T-helper 1 cell treated with Interleukin-12 subunit alpha and Interleukin-12 subunit beta and Interleukin-4 antibody, amounts not matched to agents 30 μg/mL and 1 μg/mL, for 36 hours (primary cell): ENCODE data around the gene SCGB2A2.

Experiments used
- H3K27ac Mint-ChIP-seq: one replicate; pipeline ENCODE4 v1.8.0; 2021; ENCODE audit warnings: mild to moderate bottlenecking, mixed read lengths
- H3K27me3 Mint-ChIP-seq: one replicate; pipeline ENCODE4 v1.8.0; 2021; ENCODE audit warnings: low read depth, mixed read lengths
- H3K36me3 Mint-ChIP-seq: one replicate; pipeline ENCODE4 v1.8.0; 2021; ENCODE audit warnings: low read depth, mixed read lengths
- H3K4me1 Mint-ChIP-seq: one replicate; pipeline ENCODE4 v1.8.0; 2021; ENCODE audit warnings: low read depth, mixed read lengths
- H3K4me3 Mint-ChIP-seq: one replicate; pipeline ENCODE4 v1.8.0; 2021; ENCODE audit warnings: mild to moderate bottlenecking, moderate library complexity, mixed read lengths
- H3K9me3 Mint-ChIP-seq: one replicate; pipeline ENCODE4 v1.8.0; 2021; ENCODE audit warnings: mixed read lengths

Gene SCGB2A2

DNA sequence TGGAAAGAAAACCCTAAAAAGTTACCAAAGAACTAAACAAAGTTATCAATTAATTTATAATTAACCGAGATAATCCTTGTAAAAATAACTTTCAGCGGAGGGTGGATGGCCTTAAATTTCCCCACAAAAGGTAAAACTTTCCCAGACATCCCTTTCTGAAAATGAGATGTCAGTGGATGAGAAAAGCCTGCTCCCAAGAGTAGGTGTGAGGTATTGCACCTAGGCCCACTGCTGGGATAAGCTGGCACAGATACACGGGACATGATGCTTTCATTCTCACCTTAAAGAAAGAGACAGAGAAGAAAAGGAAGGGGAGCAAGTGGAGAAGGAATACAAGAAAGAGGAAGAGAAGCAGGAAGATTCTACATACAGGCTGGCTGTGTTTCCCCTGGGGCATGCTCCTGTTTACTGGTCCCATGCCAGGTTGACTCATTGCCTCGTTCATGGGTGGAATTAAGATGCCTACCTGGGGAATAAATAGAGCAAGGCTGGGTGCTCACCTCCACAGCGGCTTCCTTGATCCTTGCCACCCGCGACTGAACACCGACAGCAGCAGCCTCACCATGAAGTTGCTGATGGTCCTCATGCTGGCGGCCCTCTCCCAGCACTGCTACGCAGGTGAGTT is at the start of gene SCGB2A2:
TSS of gene SCGB2A2 (plus strand) at position 505 of the 625 bp plus-strand sequence. CDS start at position 564, 59 bp downstream.
- Mint-ChIP-seq H3K27ac (no peak within 1 kb of the TSS), H3K4me3 (no peak within 1 kb of the TSS), H3K27me3 (peaks cover 11% of the 10 kb centered on the region), H3K4me1 (no peaks in the 10 kb centered on the region), H3K36me3 (no peaks in the 10 kb centered on the region), H3K9me3 (no peaks in the 10 kb centered on the region)

DNA sequence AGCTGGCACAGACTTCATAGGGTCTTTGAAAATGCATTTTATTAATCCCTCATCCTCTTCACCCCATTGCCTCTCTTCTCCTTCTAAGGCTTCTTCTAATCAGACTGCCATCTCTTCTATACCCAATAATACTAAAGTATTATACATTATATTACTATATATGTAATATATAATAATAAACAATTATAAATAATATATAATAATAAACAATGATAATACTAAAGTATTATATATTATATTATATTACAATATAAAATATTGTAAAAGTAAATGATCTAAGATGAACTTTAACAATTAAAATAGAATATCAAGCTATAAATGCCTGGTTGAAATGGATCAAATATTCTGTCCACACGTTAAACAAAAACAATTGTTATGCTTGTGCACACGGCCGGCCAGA is 48.5 kb upstream of the SCGB2A2 start:
- Mint-ChIP-seq H3K4me3 (no peak overlapping the region), H3K4me1 (no peaks in the 10 kb centered on the region), H3K9me3 (peaks cover 37% of the 10 kb centered on the region), H3K36me3 (peaks cover 8% of the 10 kb centered on the region), H3K27ac (no peak overlapping the region), H3K27me3 (peaks cover 29% of the 10 kb centered on the region)

GRCh38 chr11:62223095-62223494 is 46.9 kb upstream of the SCGB2A2 start:
- Mint-ChIP-seq H3K27ac (no peak overlapping the region), H3K36me3 (peaks cover 8% of the 10 kb centered on the region), H3K4me1 (no peaks in the 10 kb centered on the region), H3K9me3 (peaks cover 37% of the 10 kb centered on the region), H3K4me3 (no peak overlapping the region), H3K27me3 (peaks cover 16% of the 10 kb centered on the region)

DNA sequence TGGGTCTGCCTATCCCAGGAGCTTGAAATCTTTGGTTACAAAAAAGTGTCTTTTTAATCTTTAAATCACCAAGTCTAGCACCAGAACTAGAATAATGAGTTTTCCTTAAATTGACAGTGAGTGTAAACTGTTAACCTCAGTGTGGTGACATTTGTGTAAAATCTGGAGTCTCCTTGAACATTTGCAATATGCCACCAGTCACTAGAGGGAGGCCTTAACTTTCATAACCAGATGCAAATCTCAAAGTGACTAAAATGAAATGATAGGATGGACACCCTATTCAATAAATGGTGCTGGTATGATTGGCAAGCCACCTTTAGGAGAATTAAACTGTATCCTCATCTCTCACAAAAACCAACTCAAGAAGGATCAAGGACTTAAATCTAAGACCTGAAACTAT is 36.2 kb upstream of the SCGB2A2 start:
- Mint-ChIP-seq H3K4me3 (no peak overlapping the region), H3K27me3 (peaks cover 22% of the 10 kb centered on the region), H3K4me1 (no peaks in the 10 kb centered on the region), H3K36me3 (no peaks in the 10 kb centered on the region), H3K9me3 (no peaks in the 10 kb centered on the region), H3K27ac (no peak overlapping the region)

DNA sequence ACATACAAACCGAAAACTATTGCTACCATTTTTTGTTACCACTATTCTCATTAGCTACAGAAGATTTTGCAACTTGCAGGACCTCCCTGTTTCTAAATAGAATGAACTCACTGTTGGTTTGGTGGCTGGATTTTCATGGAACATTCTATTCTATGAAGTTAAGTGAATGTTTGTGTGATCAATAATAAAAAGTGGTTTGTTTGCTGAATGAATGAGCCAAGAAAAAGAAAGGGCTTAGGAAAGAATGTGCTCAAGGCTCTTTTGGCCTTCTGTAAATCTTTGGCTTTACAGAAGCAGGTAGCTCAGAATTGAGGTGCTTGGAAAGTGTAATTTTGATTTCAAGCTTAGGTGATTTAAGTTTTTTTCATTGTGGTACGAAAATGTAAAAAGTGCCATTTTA is 33.8 kb upstream of the SCGB2A2 start:
- Mint-ChIP-seq H3K9me3 (no peaks in the 10 kb centered on the region), H3K4me1 (no peaks in the 10 kb centered on the region), H3K36me3 (no peaks in the 10 kb centered on the region), H3K27ac (no peak overlapping the region), H3K27me3 (peaks cover 31% of the 10 kb centered on the region), H3K4me3 (no peak overlapping the region)

DNA sequence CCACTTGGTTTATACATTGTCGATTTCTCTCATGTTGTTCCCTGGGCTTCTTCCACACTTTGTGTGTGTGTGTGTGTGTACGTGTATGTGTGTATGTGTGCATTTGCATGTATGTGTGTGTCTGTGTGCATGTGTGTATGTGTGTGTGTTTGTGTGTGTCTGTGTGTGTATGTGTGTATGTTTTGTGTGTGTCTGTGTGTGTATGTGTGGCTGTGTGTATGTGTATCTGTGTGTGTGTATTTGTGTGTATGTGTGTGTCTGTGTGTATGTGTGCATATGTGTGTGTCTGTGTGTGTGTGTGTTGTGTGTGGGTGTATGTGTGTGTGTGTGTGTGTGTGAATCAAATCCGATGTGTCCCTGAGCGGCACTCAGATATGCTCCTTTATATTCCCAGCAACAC is 32.5 kb upstream of the SCGB2A2 start:
- no peaks in the 10 kb centered on the region for H3K36me3 Mint-ChIP-seq
- H3K27me3 Mint-ChIP-seq = peaks cover 31% of the 10 kb centered on the region
- no peaks in the 10 kb centered on the region for H3K4me1 Mint-ChIP-seq
- no peak overlapping the region for H3K4me3 Mint-ChIP-seq
- H3K9me3 Mint-ChIP-seq = no peaks in the 10 kb centered on the region
- no peak overlapping the region for H3K27ac Mint-ChIP-seq

DNA sequence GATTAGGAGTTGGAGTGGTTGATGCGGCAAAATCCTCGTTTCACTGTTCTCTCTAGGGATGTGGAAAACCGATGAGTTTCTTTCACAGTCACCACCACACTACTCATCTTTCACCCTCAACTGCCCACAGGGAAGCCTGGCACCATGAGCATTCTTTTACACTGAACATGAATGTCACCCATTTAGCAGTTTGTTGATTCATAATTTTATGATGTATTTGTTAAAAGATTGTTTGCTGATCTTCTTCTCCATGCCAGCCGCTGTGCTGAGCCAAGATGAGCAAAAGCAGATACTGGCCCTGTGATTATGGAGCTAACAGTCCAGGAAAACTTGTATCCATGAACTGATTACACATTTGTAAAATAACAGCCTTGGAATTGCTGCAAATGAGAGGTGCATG is 31.8 kb upstream of the SCGB2A2 start:
- Mint-ChIP-seq H3K27ac (no peak overlapping the region), H3K36me3 (no peaks in the 10 kb centered on the region), H3K4me1 (no peaks in the 10 kb centered on the region), H3K27me3 (peaks cover 31% of the 10 kb centered on the region), H3K9me3 (no peaks in the 10 kb centered on the region), H3K4me3 (no peak overlapping the region)

DNA sequence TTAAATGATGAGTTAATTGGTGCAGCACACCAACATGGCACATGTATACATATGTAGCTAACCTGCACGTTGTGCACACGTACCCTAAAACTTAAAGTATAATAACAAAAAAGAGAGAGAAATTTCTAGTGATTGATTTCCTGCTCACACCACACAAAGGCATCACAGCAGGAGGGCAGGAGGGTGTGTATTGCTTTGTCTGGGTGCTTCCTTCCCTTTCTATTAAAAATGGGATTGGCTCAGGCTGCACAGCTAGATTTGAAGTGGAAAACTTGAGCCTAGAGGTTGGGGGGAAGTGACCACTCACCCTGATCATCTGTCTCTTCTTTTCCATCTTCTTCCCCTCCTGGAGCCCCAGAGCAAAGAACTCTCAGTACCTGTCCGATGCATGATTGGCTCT is 28.9 kb upstream of the SCGB2A2 start:
- Mint-ChIP-seq H3K27ac (no peak overlapping the region), H3K4me3 (no peak overlapping the region), H3K4me1 (no peaks in the 10 kb centered on the region), H3K27me3 (peaks cover 19% of the 10 kb centered on the region), H3K9me3 (no peaks in the 10 kb centered on the region), H3K36me3 (no peaks in the 10 kb centered on the region)

- no peak within 1 kb of the TSS for H3K4me3 Mint-ChIP-seq
These were observed 27.9 kb upstream of the SCGB2A2 start, which contains the start of gene SCGB1D2 for GRCh38 chr11:62242021-62242420. TSS of gene SCGB1D2 (plus strand) at chr11:62242239. CDS start at chr11:62242308, 69 bp downstream.

DNA sequence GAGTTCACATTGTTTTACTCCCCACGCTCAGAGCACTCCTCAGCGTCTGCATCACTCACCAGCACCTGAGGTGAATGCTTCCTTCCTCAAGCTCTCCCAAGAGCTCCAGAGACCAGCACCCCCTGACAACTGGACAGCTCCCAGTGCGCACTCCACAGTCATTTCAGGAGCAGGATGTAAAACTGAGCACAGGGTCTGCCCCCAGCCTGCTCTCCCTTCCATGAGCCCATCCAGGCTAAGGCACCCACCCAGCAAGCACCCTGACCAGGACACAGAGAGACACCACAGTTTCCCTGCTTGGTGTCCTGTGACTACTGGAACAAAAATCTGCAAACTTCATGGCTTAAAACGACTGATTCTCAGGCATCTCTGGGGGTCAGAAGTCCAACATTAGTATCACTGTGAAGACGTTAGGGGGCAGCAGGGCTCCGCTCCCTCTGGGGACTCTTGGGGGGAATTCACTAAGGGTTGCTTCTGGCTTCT is 24.6 kb upstream of the SCGB2A2 start:
- Mint-ChIP-seq H3K9me3 (peaks cover 11% of the 10 kb centered on the region), H3K36me3 (no peaks in the 10 kb centered on the region), H3K27me3 (peaks cover 11% of the 10 kb centered on the region), H3K4me3 (no peak overlapping the region), H3K27ac (no peak overlapping the region), H3K4me1 (no peaks in the 10 kb centered on the region)

More at GRCh38 chr11:62242021-62242420, 27.9 kb upstream of the SCGB2A2 start, which contains the start of gene SCGB1D2:
- peaks cover 23% of the 10 kb centered on the region for H3K27me3 Mint-ChIP-seq
- no peak within 1 kb of the TSS for H3K27ac Mint-ChIP-seq
- no peaks in the 10 kb centered on the region for H3K4me1 Mint-ChIP-seq
- H3K9me3 Mint-ChIP-seq = no peaks in the 10 kb centered on the region
- H3K36me3 Mint-ChIP-seq = no peaks in the 10 kb centered on the region

DNA sequence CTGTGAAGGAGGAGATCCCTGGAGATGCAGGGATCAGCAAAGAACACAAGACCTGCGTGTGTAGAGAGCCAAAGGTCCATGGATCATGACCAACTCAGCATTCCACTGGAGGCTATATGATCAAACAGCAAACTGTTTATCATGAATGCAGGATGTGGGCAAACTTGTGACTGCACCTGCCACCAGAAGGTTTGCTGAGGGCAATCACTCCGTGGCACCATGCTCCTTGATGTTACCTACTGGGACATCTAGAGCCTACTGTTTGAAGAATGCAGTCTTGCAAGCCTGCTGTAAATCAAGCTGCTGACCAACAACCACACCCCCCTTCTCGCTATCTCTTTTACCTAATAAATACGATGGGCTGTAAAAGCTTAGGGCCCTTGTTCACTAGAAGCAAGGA is 18.3 kb upstream of the SCGB2A2 start:
- H3K9me3 Mint-ChIP-seq = peaks cover 37% of the 10 kb centered on the region
- peaks cover 7% of the 10 kb centered on the region for H3K36me3 Mint-ChIP-seq
- H3K27ac Mint-ChIP-seq = no peak overlapping the region
- no peak overlapping the region for H3K4me3 Mint-ChIP-seq
- H3K27me3 Mint-ChIP-seq = peaks cover 5% of the 10 kb centered on the region
- no peaks in the 10 kb centered on the region for H3K4me1 Mint-ChIP-seq

GRCh38 chr11:62253999-62254542 is 15.9 kb upstream of the SCGB2A2 start:
- H3K9me3 Mint-ChIP-seq = peaks cover 37% of the 10 kb centered on the region
- H3K27me3 Mint-ChIP-seq = peaks cover 14% of the 10 kb centered on the region
- H3K27ac Mint-ChIP-seq = no peak overlapping the region
- peaks cover 7% of the 10 kb centered on the region for H3K36me3 Mint-ChIP-seq
- no peak overlapping the region for H3K4me3 Mint-ChIP-seq
- H3K4me1 Mint-ChIP-seq = no peaks in the 10 kb centered on the region

DNA sequence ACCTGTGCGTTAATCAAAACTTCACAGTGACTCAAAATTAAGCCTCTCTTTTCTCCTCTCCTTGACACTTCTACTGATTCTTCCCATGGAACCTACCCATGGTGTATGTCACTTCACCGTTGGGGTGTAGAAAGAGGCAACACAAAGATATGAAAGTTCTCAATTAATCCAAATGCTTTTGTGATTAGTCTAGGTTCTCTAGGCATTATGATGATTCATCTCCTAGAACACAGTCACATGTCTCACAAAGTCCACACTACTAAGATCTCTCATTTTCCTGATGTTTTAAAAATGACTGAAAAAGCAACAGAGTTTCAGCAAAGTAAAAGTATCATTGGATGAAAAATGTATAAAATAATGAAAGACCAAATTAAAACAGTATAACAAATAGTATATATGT is 13.7 kb upstream of the SCGB2A2 start:
- peaks cover 18% of the 10 kb centered on the region for H3K9me3 Mint-ChIP-seq

GRCh38 chr11:62260261-62260953 is 9.6 kb upstream of the SCGB2A2 start:
- Mint-ChIP-seq H3K4me1 (no peaks in the 10 kb centered on the region), H3K4me3 (no peak overlapping the region), H3K27ac (no peak overlapping the region), H3K36me3 (no peaks in the 10 kb centered on the region), H3K27me3 (peaks cover 8% of the 10 kb centered on the region), H3K9me3 (no peaks in the 10 kb centered on the region)

More for the DNA sequence above, 13.7 kb upstream of the SCGB2A2 start:
- Mint-ChIP-seq H3K4me3 (no peak overlapping the region), H3K27ac (no peak overlapping the region), H3K36me3 (peaks cover 5% of the 10 kb centered on the region), H3K27me3 (peaks cover 8% of the 10 kb centered on the region), H3K4me1 (no peaks in the 10 kb centered on the region)

- Mint-ChIP-seq H3K27ac (no peak overlapping the region), H3K36me3 (no peaks in the 10 kb centered on the region), H3K4me3 (no peak overlapping the region), H3K9me3 (no peaks in the 10 kb centered on the region), H3K27me3 (no peaks in the 10 kb centered on the region), H3K4me1 (no peaks in the 10 kb centered on the region)
These were observed 6.0 kb upstream of the SCGB2A2 start for GRCh38 chr11:62264004-62264403.
